IPS-15b (cell line): ENCODE measurements around the gene ROPN1L.

Experiments
- H3K27me3 ChIP-seq: one replicate; pipeline ENCODE4 v1.6.1; 2013; ENCODE audit warnings: low read length; ENCODE audit not compliant: control insufficient read depth, insufficient read depth
- H3K36me3 ChIP-seq: one replicate; pipeline ENCODE4 v1.6.1; 2013; ENCODE audit warnings: low read length; ENCODE audit not compliant: control insufficient read depth, insufficient read depth
- H3K4me1 ChIP-seq: one replicate; pipeline ENCODE4 v1.6.1; 2013; ENCODE audit warnings: mild to moderate bottlenecking, low read length; ENCODE audit not compliant: control insufficient read depth, insufficient read depth
- H3K4me3 ChIP-seq: one replicate; pipeline ENCODE4 v1.5.1; 2013; ENCODE audit warnings: low read depth, low read length
- H3K9ac ChIP-seq: one replicate; pipeline ENCODE4 v1.6.1; 2013; ENCODE audit warnings: low read depth, mild to moderate bottlenecking, low read length
- H3K9me3 ChIP-seq: one replicate; pipeline ENCODE4 v1.6.1; 2013; ENCODE audit warnings: mild to moderate bottlenecking, low read length; ENCODE audit not compliant: control insufficient read depth, insufficient read depth

Gene ROPN1L

GRCh38 chr5:10475931-10476676, 34.4 kb downstream of the ROPN1L start:
- no peaks in the 10 kb centered on the region for H3K36me3 ChIP-seq
- peaks cover 6% of the 10 kb centered on the region for H3K4me1 ChIP-seq
- no peak overlapping the region for H3K4me3 ChIP-seq
- no peaks in the 10 kb centered on the region for H3K9me3 ChIP-seq
- no peak overlapping the region for H3K9ac ChIP-seq
- H3K27me3 ChIP-seq, result peaks cover 9% of the 10 kb centered on the region

DNA sequence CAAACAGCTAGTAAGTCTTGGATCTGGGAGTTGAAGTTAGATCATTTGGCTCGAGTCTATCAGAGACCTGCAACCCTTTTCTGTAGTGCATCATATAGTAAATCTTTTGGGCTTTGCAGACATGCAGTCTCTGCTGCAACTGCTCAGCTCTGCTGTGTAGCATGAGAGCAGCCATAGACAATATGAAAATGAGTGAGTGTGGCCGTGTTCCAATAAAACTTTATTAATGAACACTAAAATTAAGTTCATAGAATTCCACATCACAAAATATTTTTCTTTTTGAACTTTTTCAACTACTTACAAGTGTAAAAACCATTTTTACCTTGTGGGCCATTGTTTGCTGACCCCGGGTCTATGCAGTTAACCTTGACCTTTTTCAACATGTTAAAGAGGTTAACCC, 35.2 kb downstream of the ROPN1L start:
- H3K9ac ChIP-seq, result no peak overlapping the region
- peaks cover 9% of the 10 kb centered on the region for H3K27me3 ChIP-seq
- H3K4me1 ChIP-seq, result peaks cover 7% of the 10 kb centered on the region

GRCh38 chr5:10477943-10478342, 36.3 kb downstream of the ROPN1L start:
- H3K36me3 ChIP-seq, result no peaks in the 10 kb centered on the region

More for the DNA sequence above, 35.2 kb downstream of the ROPN1L start:
- Histone ChIP-seq H3K9me3 (no peaks in the 10 kb centered on the region), H3K36me3 (no peaks in the 10 kb centered on the region), H3K4me3 (no peak overlapping the region)

DNA sequence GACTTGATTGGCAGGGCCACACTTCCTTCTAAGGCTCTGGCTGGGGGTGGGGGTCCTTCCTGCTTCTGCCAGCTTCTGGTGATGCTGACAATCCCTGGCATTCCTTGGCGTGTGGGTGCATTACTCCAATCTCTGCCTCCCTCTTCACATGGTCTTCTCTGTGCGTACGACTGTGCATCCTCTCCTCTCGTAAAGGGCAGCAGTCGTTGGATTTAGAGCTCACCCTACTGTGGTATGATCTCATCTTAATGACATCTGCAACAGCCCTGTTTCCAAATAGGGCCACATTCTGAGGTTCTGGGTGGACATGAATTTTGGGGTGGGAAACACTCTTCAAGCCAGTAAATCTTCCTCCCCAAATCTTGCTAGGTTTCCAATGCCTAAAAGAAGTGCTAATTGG, 36.8 kb downstream of the ROPN1L start:
- Histone ChIP-seq H3K36me3 (no peaks in the 10 kb centered on the region), H3K27me3 (peaks cover 12% of the 10 kb centered on the region), H3K9ac (no peak overlapping the region), H3K4me1 (peaks cover 9% of the 10 kb centered on the region), H3K9me3 (no peaks in the 10 kb centered on the region), H3K4me3 (no peak overlapping the region)

More at GRCh38 chr5:10477943-10478342, 36.3 kb downstream of the ROPN1L start:
- no peak overlapping the region for H3K9ac ChIP-seq
- H3K9me3 ChIP-seq, result no peaks in the 10 kb centered on the region
- peaks cover 11% of the 10 kb centered on the region for H3K27me3 ChIP-seq
- H3K4me3 ChIP-seq, result no peak overlapping the region
- H3K4me1 ChIP-seq, result peaks cover 9% of the 10 kb centered on the region

DNA sequence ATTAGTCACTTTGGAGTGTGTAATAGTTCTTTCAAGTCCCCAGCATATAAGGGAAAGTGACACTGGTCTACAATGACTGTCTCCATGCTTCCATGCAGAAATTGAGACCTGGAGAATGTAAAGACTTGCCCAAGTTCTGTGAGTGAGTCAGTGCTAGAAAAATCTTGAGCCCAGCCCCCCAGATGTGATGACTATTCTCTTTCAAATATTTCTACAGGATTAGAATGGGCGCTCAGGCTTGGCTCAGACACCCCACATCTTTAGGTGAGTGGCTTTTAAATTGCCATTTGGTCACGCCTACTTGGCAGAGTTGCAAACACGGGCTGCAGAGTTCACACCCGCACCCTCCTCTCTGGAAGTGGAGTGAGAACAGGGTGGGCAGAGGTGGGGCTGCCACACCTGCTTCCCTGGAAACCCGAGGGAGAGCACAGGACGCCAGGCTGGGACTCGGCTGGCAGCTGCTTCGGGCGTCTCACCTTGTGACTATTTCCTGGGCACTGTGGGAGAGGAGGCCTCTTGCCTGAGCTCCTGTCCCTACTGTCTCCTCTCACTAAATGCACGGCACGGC, 37.6 kb downstream of the ROPN1L start:
- H3K9me3 ChIP-seq, result no peaks in the 10 kb centered on the region
- no peaks in the 10 kb centered on the region for H3K36me3 ChIP-seq
- H3K9ac ChIP-seq, result no peak overlapping the region
- peaks cover 16% of the 10 kb centered on the region for H3K27me3 ChIP-seq
- H3K4me3 ChIP-seq, result no peak overlapping the region
- H3K4me1 ChIP-seq, result peaks cover 9% of the 10 kb centered on the region

GRCh38 chr5:10480237-10480985, 38.7 kb downstream of the ROPN1L start:
- peaks cover 16% of the 10 kb centered on the region for H3K27me3 ChIP-seq
- no peak overlapping the region for H3K9ac ChIP-seq
- no peak overlapping the region for H3K4me3 ChIP-seq
- peaks cover 9% of the 10 kb centered on the region for H3K4me1 ChIP-seq
- H3K36me3 ChIP-seq, result no peaks in the 10 kb centered on the region
- H3K9me3 ChIP-seq, result no peaks in the 10 kb centered on the region

- peaks cover 13% of the 10 kb centered on the region for H3K27me3 ChIP-seq
- peaks cover 9% of the 10 kb centered on the region for H3K4me1 ChIP-seq
- no peak overlapping the region for H3K4me3 ChIP-seq
- H3K9ac ChIP-seq, result peak overlapping the region; percentile 24
- H3K36me3 ChIP-seq, result no peaks in the 10 kb centered on the region
- no peaks in the 10 kb centered on the region for H3K9me3 ChIP-seq
These were observed 39.7 kb downstream of the ROPN1L start for GRCh38 chr5:10481241-10481935.

GRCh38 chr5:10482791-10483530, 41.3 kb downstream of the ROPN1L start:
- peaks cover 9% of the 10 kb centered on the region for H3K4me1 ChIP-seq
- no peak overlapping the region for H3K9ac ChIP-seq
- peaks cover 13% of the 10 kb centered on the region for H3K27me3 ChIP-seq
- no peaks in the 10 kb centered on the region for H3K36me3 ChIP-seq
- H3K9me3 ChIP-seq, result no peaks in the 10 kb centered on the region
- H3K4me3 ChIP-seq, result no peak overlapping the region

DNA sequence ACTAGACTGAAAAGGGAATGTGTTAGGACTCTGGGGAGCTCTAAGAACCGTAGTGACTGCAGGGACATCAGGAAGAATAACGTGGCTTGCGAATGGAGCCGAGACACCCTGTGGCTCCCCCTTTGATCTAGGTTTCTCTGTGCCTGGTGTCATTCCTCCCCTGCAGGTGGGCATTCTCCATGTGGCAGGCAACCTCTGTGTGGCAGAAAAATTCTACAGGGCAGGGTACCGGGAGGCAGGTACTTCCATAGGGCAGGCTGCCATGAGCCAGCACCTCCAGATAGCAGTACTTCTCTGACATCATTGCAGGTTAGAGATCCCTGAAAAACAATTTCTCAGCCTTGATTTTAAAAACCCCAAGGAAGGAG, 43.1 kb downstream of the ROPN1L start:
- peaks cover 10% of the 10 kb centered on the region for H3K27me3 ChIP-seq
- no peaks in the 10 kb centered on the region for H3K9me3 ChIP-seq
- H3K9ac ChIP-seq, result no peak overlapping the region
- no peaks in the 10 kb centered on the region for H3K36me3 ChIP-seq
- no peak overlapping the region for H3K4me3 ChIP-seq
- peaks cover 9% of the 10 kb centered on the region for H3K4me1 ChIP-seq

GRCh38 chr5:10485142-10485795, 43.6 kb downstream of the ROPN1L start:
- H3K27me3 ChIP-seq, result peaks cover 10% of the 10 kb centered on the region
- H3K36me3 ChIP-seq, result no peaks in the 10 kb centered on the region
- H3K9me3 ChIP-seq, result no peaks in the 10 kb centered on the region
- peaks cover 13% of the 10 kb centered on the region for H3K4me1 ChIP-seq
- no peak overlapping the region for H3K9ac ChIP-seq
- no peak overlapping the region for H3K4me3 ChIP-seq

DNA sequence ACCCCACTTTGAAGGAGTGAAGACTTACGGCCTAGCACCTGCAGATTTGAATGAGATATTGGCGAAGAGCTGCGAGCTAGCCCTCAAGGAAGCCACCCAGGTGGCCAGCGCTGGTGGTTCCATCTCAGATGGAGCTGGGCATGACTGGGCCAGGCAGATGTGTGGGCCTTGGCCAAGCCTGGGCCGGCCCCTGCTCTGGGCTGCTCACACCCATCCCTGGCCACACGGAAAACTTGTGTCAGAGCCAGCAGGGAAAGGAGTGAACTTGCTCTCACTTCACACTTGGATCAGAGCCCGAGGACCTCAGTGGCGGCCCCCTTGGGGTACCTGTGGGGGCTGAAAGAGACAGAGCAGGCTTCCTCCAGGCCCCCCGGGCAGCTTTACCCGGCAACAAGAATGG, 44.2 kb downstream of the ROPN1L start:
- no peak overlapping the region for H3K9ac ChIP-seq
- H3K4me3 ChIP-seq, result no peak overlapping the region
- no peaks in the 10 kb centered on the region for H3K36me3 ChIP-seq
- H3K27me3 ChIP-seq, result peaks cover 7% of the 10 kb centered on the region
- no peaks in the 10 kb centered on the region for H3K9me3 ChIP-seq
- H3K4me1 ChIP-seq, result peaks cover 11% of the 10 kb centered on the region
